Measurements from ENCODE around the gene RFX1.

- no peak for TF ChIP-seq POLR2A (IDR thresholded peaks at IDR 0.05)
- no peak for TF ChIP-seq CTCF (IDR thresholded peaks at IDR 0.05)
Measured at GRCh38 chr19:13977803-13978202, 28.3 kb downstream of the RFX1 start.

Measured in lower leg skin (tissue), 3 donors.